CD14-positive monocyte (primary cell): ENCODE results near the gene SLC35A5. TPM values are rescaled to one million over a fixed set of nuclear protein-coding genes. Genes with fewer than 3 reads are reported as not detected.

Experiments
- DNase-seq, 3 donors: peaks; one replicate each; pipeline ENCODE4 v3.0.0-alpha.2; 2011 to 2022
- H2AFZ ChIP-seq: 2 replicates; pipeline ENCODE4 v1.6.0; 2012; ENCODE audit warnings: mild to moderate bottlenecking, low read depth, low read length, inconsistent platforms; ENCODE audit not compliant: insufficient read depth, poor library complexity, severe bottlenecking
- H3K27ac ChIP-seq, 2 donors: 1 replicate in 1 of 2; 2 replicates in 1 of 2; pipeline ENCODE4 v1.5.1; 2012 to 2013; ENCODE audit warnings: low read length in 2 of 2, control low read depth in 1 of 2, inconsistent platforms in 1 of 2, low read depth in 1 of 2, mild to moderate bottlenecking in 1 of 2
- H3K27me3 ChIP-seq, 2 donors: one replicate each; pipeline versions ENCODE4 v1.6.0 to v1.6.1; 2011 to 2013; ENCODE audit warnings: low read length in 2 of 2; ENCODE audit not compliant: control insufficient read depth in 2 of 2, insufficient read depth in 2 of 2
- H3K36me3 ChIP-seq, 2 donors: replicated peaks in 1 of 2; 1 replicate in 1 of 2; 2 replicates in 1 of 2; pipeline versions ENCODE4 v1.5.1 to v1.6.1; 2012 to 2013; ENCODE audit warnings: low read length in 2 of 2, control low read depth in 1 of 2, inconsistent platforms in 1 of 2, mild to moderate bottlenecking in 1 of 2; ENCODE audit not compliant: insufficient read depth in 2 of 2, control insufficient read depth in 1 of 2
- H3K4me1 ChIP-seq, 2 donors: 1 replicate in 1 of 2; 2 replicates in 1 of 2; pipeline versions ENCODE4 v1.5.1 to v1.6.1; 2012 to 2013; ENCODE audit warnings: low read length in 2 of 2, control low read depth in 1 of 2, inconsistent platforms in 1 of 2, mild to moderate bottlenecking in 1 of 2, moderate library complexity in 1 of 2; ENCODE audit not compliant: insufficient read depth in 2 of 2, control insufficient read depth in 1 of 2
- H3K4me2 ChIP-seq: replicated peaks from 2 replicates; pipeline ENCODE3; 2012; ENCODE audit warnings: low read length, moderate library complexity, mild to moderate bottlenecking; ENCODE audit not compliant: poor library complexity, severe bottlenecking; ENCODE audit errors: extremely low read depth
- H3K4me3 ChIP-seq, 3 experiments: fragments of 200-600 bp in 1 of 3; sonication (generic) in 1 of 3; replicated peaks in 1 of 3; 1 replicate in 2 of 3; 2 replicates in 1 of 3; pipeline ENCODE4 v1.5.1; 2011 to 2013; ENCODE audit warnings: low read length in 3 of 3, mild to moderate bottlenecking in 3 of 3, control low read depth in 2 of 3, low read depth in 2 of 3, inconsistent platforms in 1 of 3, moderate library complexity in 1 of 3
- H3K79me2 ChIP-seq: 2 replicates; pipeline ENCODE4 v1.6.0; 2012; ENCODE audit warnings: mild to moderate bottlenecking, control low read depth, inconsistent platforms, low read length, moderate library complexity; ENCODE audit not compliant: insufficient read depth
- H3K9ac ChIP-seq: 2 replicates; pipeline ENCODE4 v1.6.0; 2017; ENCODE audit warnings: low read length, mild to moderate bottlenecking; ENCODE audit not compliant: insufficient read depth, poor library complexity, severe bottlenecking
- H3K9me3 ChIP-seq, 2 donors: replicated peaks in 1 of 2; 1 replicate in 1 of 2; 2 replicates in 1 of 2; pipeline versions ENCODE4 v1.5.1 to v1.6.1; 2012 to 2013; ENCODE audit warnings: low read length in 2 of 2, control low read depth in 1 of 2; ENCODE audit not compliant: control insufficient read depth in 1 of 2, insufficient read depth in 1 of 2
- H4K20me1 ChIP-seq: 2 replicates; pipeline ENCODE4 v1.6.0; 2012; ENCODE audit warnings: mild to moderate bottlenecking, low read length, control low read depth, moderate library complexity; ENCODE audit not compliant: insufficient read depth
- H3K27ac Mint-ChIP-seq, 7 donors: one replicate each; pipeline ENCODE4 v1.8.0; 2020; ENCODE audit warnings: mild to moderate bottlenecking in 7 of 7, mixed read lengths in 7 of 7, moderate library complexity in 6 of 7, inconsistent platforms in 2 of 7
- H3K27me3 Mint-ChIP-seq, 3 donors: one replicate each; pipeline ENCODE4 v1.8.0; 2021 to 2022; ENCODE audit warnings: low read depth in 3 of 3, mild to moderate bottlenecking in 3 of 3, mixed read lengths in 3 of 3, moderate library complexity in 3 of 3, inconsistent platforms in 1 of 3
- H3K36me3 Mint-ChIP-seq, 2 donors: one replicate each; pipeline ENCODE4 v1.8.0; 2020; ENCODE audit warnings: mixed read lengths in 2 of 2, inconsistent platforms in 1 of 2, mild to moderate bottlenecking in 1 of 2
- H3K4me1 Mint-ChIP-seq: one replicate; pipeline ENCODE4 v1.8.0; 2020; ENCODE audit warnings: mild to moderate bottlenecking, mixed read lengths
- H3K4me3 Mint-ChIP-seq, 2 donors: one replicate each; pipeline ENCODE4 v1.8.0; 2020; ENCODE audit warnings: mild to moderate bottlenecking in 2 of 2, mixed read lengths in 2 of 2, moderate library complexity in 1 of 2
- H3K9me3 Mint-ChIP-seq, 7 donors: one replicate each; pipeline ENCODE4 v1.8.0; 2020 to 2022; ENCODE audit warnings: mixed read lengths in 7 of 7, mild to moderate bottlenecking in 6 of 7, moderate library complexity in 6 of 7, inconsistent platforms in 2 of 7
- CTCF ChIP-seq: fragments of 200-600 bp; IDR thresholded peaks from one replicate; pipeline ENCODE4 v1.8.0; 2022; ENCODE audit warnings: antibody characterized with exemption, mild to moderate bottlenecking
- WGBS: methylation state at CpG from one replicate; pipeline ENCODE4 v1.1.5; 2013; ENCODE audit warnings: missing lambda C conversion rate; ENCODE audit not compliant: insufficient coverage; 5-methylcytosine and 5-hydroxymethylcytosine counted together
- intact Hi-C, 2 donors: fragments of 100-400 bp; cut with micrococcal nuclease; formaldehyde crosslinking; loops; one replicate each; pipeline versions ENCODE4 v1.15.0 to v1.15.1; 2023
- polyA plus RNA-seq, 3 donors: library from polyadenylated mRNA; depleted of rRNA in 1 of 3; unstranded in 2 of 3; stranded (reverse) in 1 of 3; fragments of 300-500 nt in 2 of 3; fragments of >200 nt in 1 of 3; fragmentation: Illumina TruSeq in 2 of 3; gene quantifications; 1 replicate in 2 of 3; 2 replicates in 1 of 3; pipeline ENCODE4 v1.2.3, GENCODE V29; 2012 to 2021

Gene SLC35A5
- polyA plus RNA-seq, 3 donors, result 16.8 to 74.1 (median 61.3) TPM

GRCh38 chr3:112582244-112582874, 20.5 kb downstream of the SLC35A5 start:
- intact Hi-C loops, result loop anchor here in 1 of 2 donors (5.0 kb wide), 1 partner anchor 455 kb away; no protein-coding TSS in a partner anchor
- Mint-ChIP-seq H3K36me3 (peaks cover 58 to 69% of the 10 kb centered on the region in 2 donors), H3K27ac (no peak overlapping the region), H3K4me1 (peaks cover 26% of the 10 kb centered on the region), H3K9me3 (no peaks in the 10 kb centered on the region), H3K4me3 (no peak overlapping the region), H3K27me3 (no peaks in the 10 kb centered on the region)
- Histone ChIP-seq H3K27me3 (no peaks in the 10 kb centered on the region), H3K79me2 (no peaks in the 10 kb centered on the region), H3K36me3 (peaks cover 52 to 72% of the 10 kb centered on the region in 2 donors), H3K4me2 (no peak overlapping the region), H3K27ac (no peak overlapping the region), H3K9ac (no peak overlapping the region), H4K20me1 (no peaks in the 10 kb centered on the region), H3K9me3 (no peaks in the 10 kb centered on the region), H3K4me3 (no peak overlapping the region), H3K4me1 (peaks cover 16 to 17% of the 10 kb centered on the region in 2 donors), H2AFZ (no peak overlapping the region)
- DNase-seq, result peak in 1 of 3 donors; percentile 11
- peak; percentile 63 for TF ChIP-seq CTCF
- no CpG with 5 or more reads among the region's 2 CpGs for WGBS

GRCh38 chr3:112583105-112583504, 21.3 kb downstream of the SLC35A5 start:
- Mint-ChIP-seq H3K27ac (no peak overlapping the region), H3K4me1 (peaks cover 27% of the 10 kb centered on the region), H3K36me3 (peaks cover 63 to 74% of the 10 kb centered on the region in 2 donors), H3K9me3 (no peaks in the 10 kb centered on the region), H3K4me3 (no peak overlapping the region), H3K27me3 (no peaks in the 10 kb centered on the region)
- TF ChIP-seq CTCF, result no peak
- H3K9me3 ChIP-seq, result no peaks in the 10 kb centered on the region
- H2AFZ ChIP-seq, result no peak overlapping the region
- no peak overlapping the region for H3K4me2 ChIP-seq
- intact Hi-C loops, result loop anchor here in 1 of 2 donors (5.0 kb wide), 1 partner anchor 456 kb away; no protein-coding TSS in a partner anchor
- H3K4me3 ChIP-seq, result no peak overlapping the region
- H3K27ac ChIP-seq, result no peak overlapping the region
- peaks cover 16 to 17% of the 10 kb centered on the region in 2 donors for H3K4me1 ChIP-seq
- no peaks in the 10 kb centered on the region for H3K27me3 ChIP-seq
- H3K9ac ChIP-seq, result no peak overlapping the region
- H3K79me2 ChIP-seq, result no peaks in the 10 kb centered on the region
- H4K20me1 ChIP-seq, result no peaks in the 10 kb centered on the region
- WGBS, result no CpG with 5 or more reads among the region's 3 CpGs
- peaks cover 57 to 80% of the 10 kb centered on the region in 2 donors for H3K36me3 ChIP-seq
- no peak for DNase-seq
